SU-DHL-6 (cell line): ENCODE data around the gene SLC24A1.

Experiments used
- H2AFZ ChIP-seq: fragments of 200-600 bp; sonication (generic); 2 replicates; pipeline ENCODE4 v1.6.1; 2014; ENCODE audit warnings: low read depth, mild to moderate bottlenecking, moderate library complexity, mixed read lengths, antibody characterized with exemption, low read length; ENCODE audit not compliant: severe bottlenecking
- H3F3A ChIP-seq: fragments of 200-600 bp; shearing (Covaris generic); 2 replicates; pipeline ENCODE4 v1.6.0; 2016; ENCODE audit warnings: antibody characterized with exemption, mild to moderate bottlenecking; ENCODE audit not compliant: insufficient read depth
- H3K27ac ChIP-seq: fragments of 200-600 bp; sonication (generic); 2 replicates; pipeline ENCODE4 v1.5.1; 2016; ENCODE audit warnings: low read depth, mild to moderate bottlenecking, low read length, moderate library complexity, mixed read lengths
- H3K27me3 ChIP-seq: fragments of 200-600 bp; sonication (generic), shearing (Covaris generic); 2 replicates; pipeline ENCODE4 v1.6.0; 2014; ENCODE audit warnings: mild to moderate bottlenecking, low read length
- H3K36me3 ChIP-seq: fragments of 200-600 bp; sonication (generic); 2 replicates; pipeline ENCODE4 v1.6.1; 2014; ENCODE audit warnings: mild to moderate bottlenecking, low read length, mixed read lengths
- H3K4me2 ChIP-seq: fragments of 300-600, 200-600 bp; shearing (Covaris generic), sonication (generic); 2 replicates; pipeline ENCODE4 v1.6.0; 2014; ENCODE audit warnings: low read length, low read depth, mild to moderate bottlenecking; ENCODE audit not compliant: poor library complexity, severe bottlenecking
- H3K4me3 ChIP-seq: fragments of 200-600 bp; sonication (generic); 2 replicates; pipeline ENCODE4 v1.5.1; 2014; ENCODE audit warnings: antibody characterized with exemption, low read length, mild to moderate bottlenecking, mixed read lengths; ENCODE audit not compliant: insufficient read depth, poor library complexity, severe bottlenecking
- H3K79me2 ChIP-seq: fragments of 200-600 bp; sonication (generic); 2 replicates; pipeline ENCODE4 v1.6.1; 2014; ENCODE audit warnings: mild to moderate bottlenecking, low read length, moderate library complexity; ENCODE audit not compliant: insufficient read depth
- H3K9ac ChIP-seq: fragments of 200-600 bp; sonication (generic); 2 replicates; pipeline ENCODE4 v1.7.0; 2014; ENCODE audit warnings: mild to moderate bottlenecking, low read length
- H3K9me2 ChIP-seq: fragments of 200-600 bp; sonication (generic); replicated peaks from 2 replicates; pipeline ENCODE4 v1.6.1; 2014; ENCODE audit warnings: low read length; ENCODE audit not compliant: insufficient read depth
- H3K9me3 ChIP-seq: fragments of 200-600 bp; sonication (generic); 2 replicates; pipeline ENCODE4 v1.6.1; 2014; ENCODE audit warnings: low read length, mixed read lengths; ENCODE audit not compliant: insufficient read depth
- H4K20me1 ChIP-seq: fragments of 200-600 bp; sonication (generic); 2 replicates; pipeline ENCODE4 v1.6.1; 2014; ENCODE audit warnings: low read depth, mild to moderate bottlenecking, antibody characterized with exemption, low read length, moderate library complexity, mixed read lengths
- EZH2phosphoT487 ChIP-seq: fragments of 200-600 bp; sonication (generic), shearing (Covaris generic); conservative IDR thresholded peaks from 2 replicates; pipeline ENCODE4 v1.6.1; 2018; ENCODE audit warnings: mild to moderate bottlenecking, antibody characterized with exemption, low read length, moderate library complexity, mixed read lengths
- TF ChIP-seq, protein P1 (sequence below): fragments of 200-600 bp; sonication (generic); IDR thresholded peaks from one replicate; pipeline ENCODE4 v1.5.1; 2017; ENCODE audit warnings: antibody characterized with exemption, mild to moderate bottlenecking, low read length, moderate library complexity; ENCODE audit not compliant: insufficient read depth, poor library complexity, severe bottlenecking

SLC24A1 gene

DNA sequence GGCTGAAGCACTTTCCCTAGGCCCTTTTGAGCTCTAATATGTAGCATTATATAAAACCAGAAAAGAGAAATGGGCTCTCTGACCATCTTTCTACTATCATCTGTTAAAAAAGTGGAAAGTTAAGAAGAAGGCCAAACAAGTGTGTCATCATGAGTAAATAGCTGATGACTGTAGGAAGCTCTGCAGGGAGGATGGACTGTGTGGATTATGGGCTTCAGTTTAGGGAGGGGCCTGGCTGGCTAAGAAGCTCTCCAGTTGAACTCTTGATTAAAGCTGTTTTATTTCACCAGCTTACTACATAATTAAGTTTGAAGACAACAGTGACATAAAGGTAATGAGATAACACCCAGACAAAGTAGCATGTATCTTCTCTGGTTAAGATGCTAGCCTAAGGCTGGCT is 41.5 kb upstream of the SLC24A1 start:
- H3K36me3 ChIP-seq, result peaks cover 35% of the 10 kb centered on the region
- H3F3A ChIP-seq, result peaks cover 10% of the 10 kb centered on the region
- H3K9me2 ChIP-seq, result no peaks in the 10 kb centered on the region

DNA sequence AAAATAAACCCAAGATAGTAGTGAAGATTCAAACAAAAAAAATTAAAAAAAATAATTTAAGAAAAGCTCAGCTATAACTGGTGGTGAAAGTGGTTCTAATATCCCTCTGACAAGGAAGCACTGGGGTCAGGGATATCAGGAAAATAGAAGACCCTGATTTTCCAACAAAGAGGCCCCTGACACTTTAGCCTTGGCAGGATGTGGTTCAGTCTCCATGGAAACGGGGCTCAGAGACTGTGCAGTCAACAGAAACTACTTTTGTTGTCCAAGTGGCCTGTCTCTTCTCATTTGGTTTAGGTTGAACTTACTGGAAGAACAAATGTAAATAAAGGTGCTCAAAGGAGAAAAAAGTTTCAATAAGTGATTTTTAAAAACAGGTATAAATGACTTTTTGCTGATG is 38.0 kb upstream of the SLC24A1 start:
- no peak for TF ChIP-seq EZH2phosphoT487
- TF ChIP-seq, protein P1, sequence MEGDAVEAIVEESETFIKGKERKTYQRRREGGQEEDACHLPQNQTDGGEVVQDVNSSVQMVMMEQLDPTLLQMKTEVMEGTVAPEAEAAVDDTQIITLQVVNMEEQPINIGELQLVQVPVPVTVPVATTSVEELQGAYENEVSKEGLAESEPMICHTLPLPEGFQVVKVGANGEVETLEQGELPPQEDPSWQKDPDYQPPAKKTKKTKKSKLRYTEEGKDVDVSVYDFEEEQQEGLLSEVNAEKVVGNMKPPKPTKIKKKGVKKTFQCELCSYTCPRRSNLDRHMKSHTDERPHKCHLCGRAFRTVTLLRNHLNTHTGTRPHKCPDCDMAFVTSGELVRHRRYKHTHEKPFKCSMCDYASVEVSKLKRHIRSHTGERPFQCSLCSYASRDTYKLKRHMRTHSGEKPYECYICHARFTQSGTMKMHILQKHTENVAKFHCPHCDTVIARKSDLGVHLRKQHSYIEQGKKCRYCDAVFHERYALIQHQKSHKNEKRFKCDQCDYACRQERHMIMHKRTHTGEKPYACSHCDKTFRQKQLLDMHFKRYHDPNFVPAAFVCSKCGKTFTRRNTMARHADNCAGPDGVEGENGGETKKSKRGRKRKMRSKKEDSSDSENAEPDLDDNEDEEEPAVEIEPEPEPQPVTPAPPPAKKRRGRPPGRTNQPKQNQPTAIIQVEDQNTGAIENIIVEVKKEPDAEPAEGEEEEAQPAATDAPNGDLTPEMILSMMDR, result no peak
- H3K4me3 ChIP-seq, result no peak overlapping the region

More for the DNA sequence above, 41.5 kb upstream of the SLC24A1 start:
- Histone ChIP-seq H3K79me2 (no peaks in the 10 kb centered on the region), H2AFZ (no peak overlapping the region), H3K9ac (no peak overlapping the region), H3K9me3 (no peaks in the 10 kb centered on the region), H4K20me1 (no peaks in the 10 kb centered on the region), H3K27ac (no peak overlapping the region), H3K4me2 (no peak overlapping the region), H3K4me3 (no peak overlapping the region), H3K27me3 (no peaks in the 10 kb centered on the region)
- TF ChIP-seq, protein P1, result no peak
- TF ChIP-seq EZH2phosphoT487, result no peak

DNA sequence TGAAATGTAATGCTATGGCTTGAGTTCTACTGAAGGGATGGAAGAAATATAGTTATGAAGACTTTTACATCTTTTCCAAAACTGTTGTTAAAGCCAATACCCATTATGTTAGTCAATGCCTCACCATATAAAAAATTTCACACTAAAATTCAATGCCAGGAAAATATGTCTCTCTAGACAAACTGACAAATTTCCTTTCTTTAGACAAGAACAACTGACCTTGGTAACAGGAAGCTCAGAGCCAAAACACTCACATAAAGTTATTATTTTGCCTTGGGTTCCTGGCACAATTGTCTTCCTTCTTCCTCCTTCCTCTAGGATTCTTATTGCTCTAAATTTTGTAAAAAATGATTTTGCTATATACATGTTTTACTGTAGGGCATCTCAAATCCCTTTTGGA is 37.5 kb upstream of the SLC24A1 start:
- H3K4me3 ChIP-seq, result no peak overlapping the region
- H3K79me2 ChIP-seq, result no peaks in the 10 kb centered on the region
- H2AFZ ChIP-seq, result no peak overlapping the region
- no peak for TF ChIP-seq EZH2phosphoT487
- TF ChIP-seq, protein P1, result no peak
- H3K27ac ChIP-seq, result no peak overlapping the region
- H4K20me1 ChIP-seq, result no peaks in the 10 kb centered on the region
- no peak overlapping the region for H3K4me2 ChIP-seq
- H3K36me3 ChIP-seq, result peaks cover 31% of the 10 kb centered on the region; the same call in 1 of the 2 replicates
- no peaks in the 10 kb centered on the region for H3K9me3 ChIP-seq
- no peak overlapping the region for H3K9ac ChIP-seq
- H3K27me3 ChIP-seq, result no peaks in the 10 kb centered on the region
- H3F3A ChIP-seq, result no peaks in the 10 kb centered on the region; the same call in 1 of the 2 replicates
- no peaks in the 10 kb centered on the region for H3K9me2 ChIP-seq

More for the DNA sequence above, 38.0 kb upstream of the SLC24A1 start:
- H3K36me3 ChIP-seq, result peaks cover 31% of the 10 kb centered on the region; the same call in 1 of the 2 replicates
- H3K9me2 ChIP-seq, result no peaks in the 10 kb centered on the region
- no peak overlapping the region for H3K27ac ChIP-seq
- H3K9me3 ChIP-seq, result no peaks in the 10 kb centered on the region
- no peaks in the 10 kb centered on the region for H3K27me3 ChIP-seq
- H3K4me2 ChIP-seq, result no peak overlapping the region
- no peak overlapping the region for H2AFZ ChIP-seq
- H3F3A ChIP-seq, result no peaks in the 10 kb centered on the region; the same call in 1 of the 2 replicates
- no peak overlapping the region for H3K9ac ChIP-seq
- no peaks in the 10 kb centered on the region for H3K79me2 ChIP-seq
- H4K20me1 ChIP-seq, result no peaks in the 10 kb centered on the region
